OCI-LY1 (cell line): Measurements from ENCODE around the gene SLC22A8.

Experiments used
- EZH2 ChIP-seq: fragments of 200-600 bp; sonication (generic), shearing (Covaris generic); IDR thresholded peaks from 2 replicates; pipeline ENCODE4 v1.8.0; 2017; ENCODE audit warnings: borderline replicate concordance, mixed run types, mild to moderate bottlenecking, antibody characterized with exemption, low read length, moderate library complexity, mixed read lengths
- TF ChIP-seq, protein P1 (sequence below): fragments of 200-600 bp; sonication (generic), shearing (Covaris generic); IDR thresholded peaks from 2 replicates; pipeline ENCODE4 v1.5.1; 2017; ENCODE audit warnings: mild to moderate bottlenecking, antibody characterized with exemption, low read length, moderate library complexity, mixed read lengths

DNA sequence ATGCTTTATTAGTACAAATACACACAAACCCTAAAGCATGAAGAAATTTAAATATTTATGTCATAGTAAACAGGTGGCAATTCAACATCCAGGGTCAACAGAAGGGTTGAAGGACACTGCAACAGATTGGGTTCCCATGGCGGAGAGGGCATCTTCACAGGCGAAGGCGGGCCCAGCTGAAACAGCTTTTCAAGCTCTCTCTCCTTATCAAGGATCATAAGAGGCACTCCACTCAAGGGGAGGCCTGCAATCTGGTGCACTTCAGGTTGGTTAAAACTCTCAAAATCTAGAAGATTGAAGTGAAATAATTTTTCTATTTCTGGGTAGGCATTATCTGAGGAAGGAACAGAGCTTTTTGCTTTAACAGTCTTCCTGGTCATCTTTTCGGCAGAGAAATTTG, 16.8 kb upstream of the SLC22A8 start:
- TF ChIP-seq, protein P1, sequence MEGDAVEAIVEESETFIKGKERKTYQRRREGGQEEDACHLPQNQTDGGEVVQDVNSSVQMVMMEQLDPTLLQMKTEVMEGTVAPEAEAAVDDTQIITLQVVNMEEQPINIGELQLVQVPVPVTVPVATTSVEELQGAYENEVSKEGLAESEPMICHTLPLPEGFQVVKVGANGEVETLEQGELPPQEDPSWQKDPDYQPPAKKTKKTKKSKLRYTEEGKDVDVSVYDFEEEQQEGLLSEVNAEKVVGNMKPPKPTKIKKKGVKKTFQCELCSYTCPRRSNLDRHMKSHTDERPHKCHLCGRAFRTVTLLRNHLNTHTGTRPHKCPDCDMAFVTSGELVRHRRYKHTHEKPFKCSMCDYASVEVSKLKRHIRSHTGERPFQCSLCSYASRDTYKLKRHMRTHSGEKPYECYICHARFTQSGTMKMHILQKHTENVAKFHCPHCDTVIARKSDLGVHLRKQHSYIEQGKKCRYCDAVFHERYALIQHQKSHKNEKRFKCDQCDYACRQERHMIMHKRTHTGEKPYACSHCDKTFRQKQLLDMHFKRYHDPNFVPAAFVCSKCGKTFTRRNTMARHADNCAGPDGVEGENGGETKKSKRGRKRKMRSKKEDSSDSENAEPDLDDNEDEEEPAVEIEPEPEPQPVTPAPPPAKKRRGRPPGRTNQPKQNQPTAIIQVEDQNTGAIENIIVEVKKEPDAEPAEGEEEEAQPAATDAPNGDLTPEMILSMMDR = no peak
- no peak for TF ChIP-seq EZH2
